Measurements from ENCODE around the gene RFLNA. TPM values are rescaled to one million over a fixed set of nuclear protein-coding genes. Genes with fewer than 3 reads are reported as not detected.

RFLNA gene
- total RNA-seq, 1 experiment from 2014 or later = 1.1 TPM

DNA sequence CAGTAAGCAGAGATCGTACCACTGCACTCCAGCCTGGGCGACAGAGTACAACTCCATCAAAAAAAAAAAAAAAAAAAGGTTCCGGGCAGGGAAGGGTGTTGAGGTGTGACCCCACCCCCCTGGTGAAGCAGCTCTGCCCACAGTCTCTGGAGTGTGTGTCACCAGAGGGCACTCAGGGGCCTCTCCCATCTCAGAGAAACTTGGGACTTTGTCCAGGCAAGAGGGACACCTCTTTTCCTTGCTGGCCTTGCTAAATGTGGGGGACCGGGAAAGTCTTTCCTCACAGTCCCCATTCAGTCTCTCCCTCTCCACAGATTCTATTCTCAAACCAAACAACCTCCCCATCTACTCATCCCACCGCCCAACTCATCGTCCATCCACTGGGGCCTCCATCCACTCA lies 43.6 kb downstream of the RFLNA start:
- Histone ChIP-seq H3K9me3 (ENCODE audit: low read depth, low read length, poor library complexity, severe bottlenecking) (no peaks in the 10 kb centered on the region), H3K36me3 (ENCODE audit: insufficient read depth, low read length, poor library complexity, severe bottlenecking) (peaks cover 56% of the 10 kb centered on the region), H3K4me3 (ENCODE audit: low read depth, low read length, poor library complexity, severe bottlenecking) (no peak overlapping the region), H3K27ac (ENCODE audit: low read depth, low read length, poor library complexity, severe bottlenecking) (no peak overlapping the region), H3K27me3 (replicated peaks; ENCODE audit: insufficient read depth, low read depth, low read length, poor library complexity) (no peaks in the 10 kb centered on the region), H3K4me1 (ENCODE audit: insufficient read depth, low read length, poor library complexity, severe bottlenecking) (no peaks in the 10 kb centered on the region)
- BruUV-seq (replicated peaks) = no TSS peak
- POLR2A ChIA-PET (ENCODE audit: low non-redundant PET) = no interaction called here
- intact Hi-C loops (cut with micrococcal nuclease; ENCODE audit: unreplicated experiment) = no loop called here
- CTCF ChIA-PET = no interaction called here
- TF ChIP-seq CTCF (conservative IDR thresholded peaks at IDR 0.05; ENCODE audit: low read depth, low read length) (no peak), EZH2 (IDR thresholded peaks at IDR 0.05; ENCODE audit: borderline replicate concordance, low read depth, low read length, poor library complexity, severe bottlenecking) (no peak)
- DNase-seq (ENCODE audit: low spot score) = no peak

GRCh38 chr12:124338876-124339603 lies 44.1 kb downstream of the RFLNA start:
- TF ChIP-seq CTCF (conservative IDR thresholded peaks at IDR 0.05; ENCODE audit: low read depth, low read length) (no peak), EZH2 (IDR thresholded peaks at IDR 0.05; ENCODE audit: borderline replicate concordance, low read depth, low read length, poor library complexity, severe bottlenecking) (no peak)
- no peak overlapping the region for H3K4me3 ChIP-seq (ENCODE audit: low read depth, low read length, poor library complexity, severe bottlenecking)
- H3K36me3 ChIP-seq (ENCODE audit: insufficient read depth, low read length, poor library complexity, severe bottlenecking) = peaks cover 57% of the 10 kb centered on the region
- CTCF ChIA-PET = no interaction called here
- no peak overlapping the region for H3K27ac ChIP-seq (ENCODE audit: low read depth, low read length, poor library complexity, severe bottlenecking)
- no peak for DNase-seq (ENCODE audit: low spot score)
- intact Hi-C loops (cut with micrococcal nuclease; ENCODE audit: unreplicated experiment) = no loop called here
- POLR2A ChIA-PET (ENCODE audit: low non-redundant PET) = no interaction called here
- no peaks in the 10 kb centered on the region for H3K27me3 ChIP-seq (replicated peaks; ENCODE audit: insufficient read depth, low read depth, low read length, poor library complexity)
- H3K9me3 ChIP-seq (ENCODE audit: low read depth, low read length, poor library complexity, severe bottlenecking) = no peaks in the 10 kb centered on the region
- BruUV-seq (replicated peaks) = no TSS peak
- H3K4me1 ChIP-seq (ENCODE audit: insufficient read depth, low read length, poor library complexity, severe bottlenecking) = no peaks in the 10 kb centered on the region

- Histone ChIP-seq H3K4me1 (ENCODE audit: insufficient read depth, low read length, poor library complexity, severe bottlenecking) (no peaks in the 10 kb centered on the region), H3K27ac (ENCODE audit: low read depth, low read length, poor library complexity, severe bottlenecking) (no peak overlapping the region), H3K9me3 (ENCODE audit: low read depth, low read length, poor library complexity, severe bottlenecking) (no peaks in the 10 kb centered on the region), H3K27me3 (replicated peaks; ENCODE audit: insufficient read depth, low read depth, low read length, poor library complexity) (no peaks in the 10 kb centered on the region), H3K36me3 (ENCODE audit: insufficient read depth, low read length, poor library complexity, severe bottlenecking) (peaks cover 57% of the 10 kb centered on the region), H3K4me3 (ENCODE audit: low read depth, low read length, poor library complexity, severe bottlenecking) (no peak overlapping the region)
- DNase-seq (ENCODE audit: low spot score) = no peak
- BruUV-seq (replicated peaks) = no TSS peak
- intact Hi-C loops (cut with micrococcal nuclease; ENCODE audit: unreplicated experiment) = loop anchor here (10.0 kb wide), 1 partner anchor 425 kb away; no protein-coding TSS in a partner anchor
- ChIA-PET POLR2A (ENCODE audit: low non-redundant PET) (interaction anchor here (0.9 kb wide), 1 partner anchor 297 kb away, joined by 4 read pairs; no protein-coding TSS in a partner anchor), CTCF (no interaction called here)
- TF ChIP-seq CTCF (conservative IDR thresholded peaks at IDR 0.05; ENCODE audit: low read depth, low read length) (no peak), EZH2 (IDR thresholded peaks at IDR 0.05; ENCODE audit: borderline replicate concordance, low read depth, low read length, poor library complexity, severe bottlenecking) (no peak)
These were observed 45.4 kb downstream of the RFLNA start for GRCh38 chr12:124340080-124340900.

All from A673 (cell line).